ENCODE measurements around the gene CHST1.

Gene CHST1

GRCh38 chr11:45644981-45645889, 20.2 kb downstream of the CHST1 start:
- DNase-seq (ENCODE audit: low spot score) = no peak

- no peak for DNase-seq (ENCODE audit: low spot score)
Measured at GRCh38 chr11:45643598-45644260, 21.7 kb downstream of the CHST1 start.

DNA sequence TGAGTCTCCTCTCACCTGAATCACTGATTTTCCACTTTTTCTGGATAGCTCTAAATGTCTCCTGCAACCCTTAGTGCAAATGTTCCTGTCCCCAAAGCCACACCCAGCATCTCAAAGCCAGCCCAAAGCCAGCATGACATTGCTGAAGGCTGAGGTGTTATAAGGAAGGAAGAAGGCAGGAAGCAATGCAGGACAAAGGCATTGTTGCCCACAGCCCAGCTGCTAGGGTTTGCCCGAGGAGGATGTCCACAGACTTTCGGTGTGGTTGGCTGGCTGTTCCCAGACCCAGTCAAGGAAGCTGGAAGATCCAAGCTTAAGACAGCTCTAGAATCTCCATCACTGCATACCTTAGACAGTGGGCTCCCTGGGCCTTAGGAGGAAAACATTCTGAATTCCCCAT, 23.5 kb downstream of the CHST1 start:
- no peak for DNase-seq (ENCODE audit: low spot score)

- no peak for DNase-seq (ENCODE audit: low spot score)
Measured at GRCh38 chr11:45638051-45638450, 27.4 kb downstream of the CHST1 start.

DNA sequence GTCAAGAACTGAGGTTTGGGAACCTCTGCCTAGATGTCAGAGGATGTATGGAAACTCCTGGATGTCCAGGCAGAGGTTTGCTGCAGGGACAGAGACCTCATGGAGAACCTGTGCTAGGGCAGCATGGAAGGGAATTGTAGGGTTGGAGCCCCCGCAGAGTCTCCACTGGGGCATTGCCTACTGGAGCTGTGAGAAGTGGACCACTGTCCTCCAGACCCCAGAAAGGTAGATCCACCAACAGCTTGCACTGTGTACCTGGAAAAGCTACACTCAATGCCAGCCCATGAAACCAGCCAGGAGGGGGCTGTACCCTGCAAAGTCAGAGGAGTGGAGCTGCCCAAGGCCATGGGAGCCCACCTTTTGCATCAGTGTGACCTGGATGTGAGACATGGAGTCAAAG, 29.5 kb downstream of the CHST1 start:
- no peak for DNase-seq (ENCODE audit: low spot score)

DNA sequence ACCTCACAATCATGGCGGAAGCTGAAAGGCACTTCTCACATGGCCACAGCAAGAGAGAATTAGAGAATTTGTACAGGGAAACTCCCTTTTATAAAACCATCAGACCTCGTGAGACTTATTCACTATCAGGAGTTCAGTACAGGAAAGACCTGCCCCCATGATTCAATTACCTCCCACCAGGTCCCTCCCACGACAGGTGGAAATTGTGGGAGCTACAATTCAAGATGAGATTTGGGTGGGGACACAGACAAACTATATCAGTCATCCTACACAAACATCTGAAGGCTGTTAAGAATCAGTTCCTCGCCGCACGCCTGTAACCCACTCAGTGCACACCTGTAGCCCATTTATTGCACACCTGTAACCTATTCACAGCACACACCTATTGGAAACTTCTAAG, 39.8 kb downstream of the CHST1 start:
- no peak for DNase-seq (ENCODE audit: low spot score)

DNA sequence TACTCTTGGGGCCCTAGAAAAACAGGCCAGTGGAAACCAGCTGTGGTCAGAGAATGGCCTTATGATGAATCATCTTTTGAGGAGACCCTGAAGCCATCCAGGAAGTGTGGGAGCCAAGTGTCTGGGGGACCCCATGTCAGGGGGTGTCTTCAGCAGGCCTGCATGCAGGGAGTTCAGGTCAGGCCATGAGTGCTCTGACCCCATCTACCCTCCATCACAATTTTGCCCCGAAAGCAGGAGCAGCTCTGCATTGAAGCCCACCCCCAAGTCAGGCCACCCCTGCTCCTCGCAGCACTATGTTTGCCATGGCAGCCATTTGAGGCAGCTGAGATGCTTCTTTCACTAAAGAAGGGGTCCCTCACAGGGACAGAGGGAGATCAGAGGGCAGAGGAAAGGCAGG, 41.3 kb downstream of the CHST1 start:
- DNase-seq (ENCODE audit: low spot score) = no peak

GRCh38 chr11:45622861-45623260, 42.6 kb downstream of the CHST1 start:
- no peak for DNase-seq (ENCODE audit: low spot score)

- no peak for DNase-seq (ENCODE audit: low spot score)
Measured at GRCh38 chr11:45622283-45622682, 43.1 kb downstream of the CHST1 start.

GRCh38 chr11:45621588-45621987, 43.8 kb downstream of the CHST1 start:
- DNase-seq (ENCODE audit: low spot score) = no peak

GRCh38 chr11:45620243-45620642, 45.2 kb downstream of the CHST1 start:
- no peak for DNase-seq (ENCODE audit: low spot score)

GRCh38 chr11:45618897-45619296, 46.5 kb downstream of the CHST1 start:
- no peak for DNase-seq (ENCODE audit: low spot score)

- no peak for DNase-seq (ENCODE audit: low spot score)
Measured at GRCh38 chr11:45617871-45618601, 47.4 kb downstream of the CHST1 start.

- DNase-seq (ENCODE audit: low spot score) = no peak
Measured at GRCh38 chr11:45616802-45617549, 48.4 kb downstream of the CHST1 start.

- no peak for DNase-seq (ENCODE audit: low spot score)
Measured at GRCh38 chr11:45615182-45615792, 50.1 kb downstream of the CHST1 start.

- DNase-seq (ENCODE audit: low spot score) = no peak
Measured at GRCh38 chr11:45614196-45614828, 51.1 kb downstream of the CHST1 start.

- DNase-seq (ENCODE audit: low spot score) = no peak
Measured at GRCh38 chr11:45610627-45611026, 54.8 kb downstream of the CHST1 start.

DNA sequence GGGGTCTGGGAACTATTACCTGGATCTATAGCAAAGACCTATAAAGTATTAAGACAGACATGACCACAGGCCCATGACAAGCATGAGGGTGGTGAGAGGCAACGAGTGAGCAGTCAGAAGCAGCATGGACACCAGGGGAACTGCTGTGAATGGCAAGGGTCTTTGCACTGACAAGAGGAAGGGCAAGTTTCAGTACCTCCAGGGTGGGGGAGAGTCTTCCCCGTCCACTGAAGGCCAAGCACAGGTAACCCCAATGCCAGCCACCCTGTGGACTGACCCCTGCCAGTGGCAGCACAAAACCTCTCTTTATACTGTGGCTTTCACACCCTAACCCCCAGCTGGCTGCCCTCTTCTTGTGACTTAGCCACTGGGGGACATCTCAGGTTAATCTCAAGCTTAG, 55.5 kb downstream of the CHST1 start:
- DNase-seq (ENCODE audit: low spot score) = no peak

DNA sequence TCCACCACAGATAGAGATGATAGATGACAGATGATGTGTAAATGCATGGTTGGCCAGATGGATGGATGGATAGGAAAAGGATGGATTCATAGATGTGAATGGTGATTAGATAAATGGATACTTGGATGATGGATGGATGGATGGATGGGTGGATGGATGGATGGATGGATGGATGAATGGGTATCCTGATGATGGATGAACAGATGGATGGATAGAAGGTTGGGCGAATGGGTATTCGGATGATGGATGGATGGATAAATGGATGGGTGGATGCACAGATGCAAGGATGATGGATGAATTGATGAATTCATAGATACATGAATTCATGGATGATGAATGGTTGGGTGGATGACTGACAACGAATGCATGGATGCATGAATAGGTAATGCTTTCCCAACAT, 56.1 kb downstream of the CHST1 start:
- no peak for DNase-seq (ENCODE audit: low spot score)

- no peak for DNase-seq (ENCODE audit: low spot score)
Measured at GRCh38 chr11:45607995-45608394, 57.4 kb downstream of the CHST1 start.
